ENCODE data around the gene TGFBR3L. TPM values are rescaled to one million over a fixed set of nuclear protein-coding genes. Genes with fewer than 3 reads are reported as not detected.
A peak's percentile ranks its signal among the peaks of the same experiment; 100 is the strongest.

TGFBR3L gene
- total and polyA plus RNA-seq, 2 of the 8 experiments (the other 6 are each of a cell fraction or from before 2014, with no cell fraction given), result 3.1 to 3.7 TPM

- H4K5ac ChIP-seq (ENCODE audit: insufficient read length, low read depth, low read length), result no peak overlapping the region
- H4K8ac ChIP-seq (ENCODE audit: extremely low read depth, insufficient read depth, low read length), result peak overlapping the region; percentile 85
- no peaks in the 10 kb centered on the region; the same call in none of the 2 replicates for H3K79me1 ChIP-seq (ENCODE audit: low read depth, low read length)
- no peak overlapping the region for H2BK12ac ChIP-seq (ENCODE audit: low read depth, low read length)
- H2AK5ac ChIP-seq (ENCODE audit: low read depth, low read length), result no peak overlapping the region
- 0 out of 2 replicates have a peak overlapping the region, but pooled peaks have one; percentile 41 for H3K27ac ChIP-seq (ENCODE audit: low read depth, low read length)
- no peak overlapping the region for H2BK15ac ChIP-seq (ENCODE audit: low read length)
- H2BK120ac ChIP-seq (replicated peaks; ENCODE audit: low read depth, low read length), result no peak overlapping the region
- FAIRE-seq (no peak), DNase-seq (ENCODE audit: low read depth in 1 of 2, low spot score in 2 of 2) (no peak)
- peaks cover 0 to 10% (median 9%) of the 10 kb centered on the region in 4 experiments; a peak in 6 of 7 replicates for H3K4me1 ChIP-seq (replicated peaks in 1 of 4; ENCODE audit: control insufficient read depth in 3 of 4, insufficient read depth in 4 of 4, low read length in 3 of 4)
- 0 out of 7 replicates have a peak overlapping the region, but pooled peaks of 1 of the 4 experiments have one; percentile 40 for H3K9ac ChIP-seq (replicated peaks in 1 of 4; ENCODE audit: extremely low read depth in 1 of 4, low read depth in 3 of 4, low read length in 3 of 4)
- no peak overlapping the region; the same call in 1 of the 2 replicates for H3K18ac ChIP-seq (ENCODE audit: extremely low read depth, low read length)
- no peak overlapping the region for H3K4me2 ChIP-seq (ENCODE audit: insufficient read depth in 1 of 2, low read depth in 2 of 2, low read length in 2 of 2)
- H3K23me2 ChIP-seq (ENCODE audit: low read depth, low read length), result no peaks in the 10 kb centered on the region
- H3K9me3 ChIP-seq (ENCODE audit: insufficient read depth in 2 of 2, low read depth in 1 of 2, low read length in 1 of 2), result no peaks in the 10 kb centered on the region
- ChIA-PET POLR2A (ENCODE audit: partially characterized antibody) (interaction anchor here (1.7 to 6.2 kb wide), 4 partner anchors 8 to 42 kb away, joined by 4 to 55 read pairs (median 7); partner anchors contain the start of genes CTXN1 and TIMM44), CTCF (ENCODE audit: partially characterized antibody) (interaction anchor here (0.7 to 4.9 kb wide), 4 partner anchors 24 to 300 kb away, joined by 3 to 36 read pairs (median 3); partner anchors contain the start of gene TIMM44)
- H2BK20ac ChIP-seq (ENCODE audit: low read length), result no peak overlapping the region
- H3K79me2 ChIP-seq (ENCODE audit: control insufficient read depth in 1 of 2, insufficient read depth in 2 of 2, low read length in 2 of 2), result peaks cover 0 to 3% of the 10 kb centered on the region in 2 experiments; a peak in 1 of 4 replicates
- no peaks in the 10 kb centered on the region for H3K27me3 ChIP-seq (replicated peaks in 1 of 4; ENCODE audit: control insufficient read depth in 3 of 4, extremely low read depth in 1 of 4, insufficient read depth in 3 of 4, low read length in 3 of 4)
- H2BK5ac ChIP-seq (ENCODE audit: low read depth, low read length), result peak overlapping the region; percentile 28; the same call in 1 of the 2 replicates
- no peak overlapping the region for H3K4ac ChIP-seq (replicated peaks; ENCODE audit: insufficient read length, low read depth, low read length)
- H3K4me3 ChIP-seq (ENCODE audit: extremely low read depth in 1 of 4, insufficient read depth in 2 of 4, low read depth in 3 of 4, low read length in 4 of 4), result no peak overlapping the region
- H4K20me1 ChIP-seq (replicated peaks in 1 of 2; ENCODE audit: control insufficient read depth in 1 of 2, insufficient read depth in 2 of 2, low read length in 2 of 2), result peaks cover 7 to 25% of the 10 kb centered on the region in 2 experiments
- H3K56ac ChIP-seq (replicated peaks; ENCODE audit: insufficient read length, low read depth, low read length), result no peak overlapping the region
- H3K23ac ChIP-seq (ENCODE audit: insufficient read length), result no peak overlapping the region
- H3K14ac ChIP-seq (ENCODE audit: insufficient read length), result no peak overlapping the region
- peaks cover 24 to 53% (median 53%) of the 10 kb centered on the region in 4 experiments for H3K36me3 ChIP-seq (ENCODE audit: control insufficient read depth in 2 of 4, insufficient read depth in 4 of 4, low read length in 3 of 4)
- H2AFZ ChIP-seq (ENCODE audit: low read length), result no peak overlapping the region
- 92% methylated on average over 15 of the region's 15 CpGs; no CpG with 5 or more reads in 1 of the 2 experiments for WGBS, 2 experiments (ENCODE audit: extremely low coverage in 1 of 2, insufficient coverage in 1 of 2, insufficient read length in 1 of 2, insufficient replicate concordance in 2 of 2, low coverage in 1 of 2, low lambda C conversion rate in 2 of 2, missing lambda C conversion rate in 1 of 2)
- no peak overlapping the region for H4K91ac ChIP-seq (replicated peaks; ENCODE audit: insufficient read length, low read length)
- TF ChIP-seq CTCF (IDR thresholded peaks at IDR 0.05; ENCODE audit: control extremely low read depth in 1 of 3, insufficient read depth in 1 of 3, low read depth in 1 of 3, low read length in 3 of 3) (no peak), FOSL1 (IDR thresholded peaks at IDR 0.05; ENCODE audit: insufficient read depth, low read depth, low read length) (no peak), KDM1A (IDR thresholded peaks at IDR 0.05; ENCODE audit: borderline replicate concordance, low read length) (no peak), TCF12 (IDR thresholded peaks at IDR 0.05; ENCODE audit: low read depth, low read length) (no peak), SP2 (IDR thresholded peaks at IDR 0.05; ENCODE audit: low read length) (no peak), NANOG (IDR thresholded peaks at IDR 0.05; ENCODE audit: insufficient read depth, low read depth, low read length, poor library complexity, severe bottlenecking) (no peak), CEBPB (IDR thresholded peaks at IDR 0.05; ENCODE audit: low read depth, low read length) (no peak), SIRT6 (IDR thresholded peaks at IDR 0.05; ENCODE audit: low read length) (no peak), SRF (IDR thresholded peaks at IDR 0.05; ENCODE audit: low read depth, low read length) (no peak)
Measured at GRCh38 chr19:7968008-7968795, 53.6 kb downstream of the TGFBR3L start.

Data from H1 (cell line).